NCI-H345 treated with DMSO at 0.1 percent for 48 hours (cell line): Measurements from ENCODE around the gene COL9A1.

Experiments used
- DNase-seq: peaks from one replicate; lab custom pipeline; 2025; ENCODE audit not compliant: unreplicated experiment; lab: John Stamatoyannopoulos, UW

COL9A1 gene

DNA sequence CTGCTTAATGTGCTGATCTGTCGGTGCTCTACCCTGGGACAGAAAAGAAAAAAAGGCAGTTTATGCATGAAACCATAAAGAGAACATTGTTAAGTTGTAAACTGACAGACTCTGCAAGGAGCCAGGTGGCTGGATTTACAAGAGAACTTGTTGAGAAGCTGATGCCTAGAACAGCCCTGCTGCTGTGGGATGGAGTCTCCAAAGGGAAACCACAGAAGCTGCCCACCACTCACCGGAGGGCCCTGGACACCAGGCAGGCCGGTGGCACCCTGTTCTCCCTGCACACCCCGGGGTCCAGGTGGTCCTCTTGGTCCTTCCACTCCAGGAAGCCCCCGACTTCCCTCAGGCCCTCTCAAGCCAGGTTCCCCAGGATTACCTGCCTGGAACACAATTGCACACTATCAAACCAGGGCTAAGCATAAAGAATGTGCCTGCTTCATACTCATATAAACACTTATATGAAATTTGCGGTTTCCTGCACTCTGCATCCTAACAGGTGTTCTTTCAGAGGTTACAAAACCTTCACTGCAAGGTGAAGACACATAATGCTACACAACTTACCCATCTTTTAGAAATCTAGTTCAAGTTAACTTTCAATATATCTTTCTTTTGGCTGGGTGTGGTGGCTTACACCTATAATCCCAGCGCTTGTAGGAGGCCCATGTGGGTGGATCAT is 68.2 kb downstream of the COL9A1 start:
- DNase-seq: no peak

GRCh38 chr6:70231311-70231710 is 71.6 kb downstream of the COL9A1 start:
- no peak for DNase-seq

GRCh38 chr6:70225055-70225454 is 77.8 kb downstream of the COL9A1 start:
- DNase-seq: no peak

DNA sequence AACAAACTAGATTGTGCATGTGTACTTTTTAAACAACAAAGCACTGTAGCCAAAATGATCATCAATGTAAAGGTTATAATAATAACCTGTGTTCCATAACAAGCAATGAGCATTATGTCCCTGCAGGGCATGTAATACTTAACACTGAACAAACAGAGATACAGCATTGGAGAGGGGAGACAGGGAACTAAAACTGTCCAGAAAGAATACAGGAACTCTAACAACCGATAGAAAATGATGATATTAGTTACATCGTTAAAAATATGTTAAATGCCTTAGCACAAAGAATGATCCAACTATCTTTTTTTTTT is 80.5 kb downstream of the COL9A1 start:
- DNase-seq: no peak

DNA sequence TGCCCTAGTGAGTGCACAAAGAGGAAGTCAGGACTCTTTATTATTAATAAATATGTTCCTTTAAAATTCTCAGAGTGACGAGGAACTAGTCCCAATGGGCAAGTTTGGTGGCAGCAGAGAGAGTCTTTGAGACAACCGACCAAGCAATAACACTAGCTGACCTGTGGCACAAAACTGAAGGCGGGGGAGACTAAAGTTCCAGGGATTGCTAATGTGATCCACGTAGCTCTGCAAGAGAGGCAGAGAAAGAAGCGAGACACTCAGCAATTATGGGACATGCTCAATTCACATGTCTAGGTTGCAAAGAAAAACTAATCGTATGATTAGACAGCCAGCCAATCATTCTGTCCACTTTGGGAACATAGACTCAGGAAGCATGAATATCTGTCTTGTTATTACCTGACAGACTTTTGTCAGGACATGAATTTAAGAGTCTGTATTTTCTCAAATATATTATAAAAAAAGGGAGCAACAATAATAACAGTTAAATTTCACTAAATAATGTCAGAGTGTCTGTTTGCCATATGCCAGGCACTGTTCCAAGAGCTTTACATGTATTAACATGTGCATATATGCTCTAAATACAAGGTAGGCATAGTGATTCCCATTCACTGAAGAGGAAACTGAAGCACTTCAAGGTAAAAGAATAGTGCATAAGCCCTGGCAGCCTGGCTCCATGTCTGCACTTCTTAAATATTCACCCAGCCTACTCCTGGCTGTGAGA is 81.0 kb downstream of the COL9A1 start:
- DNase-seq: peak; percentile 42

DNA sequence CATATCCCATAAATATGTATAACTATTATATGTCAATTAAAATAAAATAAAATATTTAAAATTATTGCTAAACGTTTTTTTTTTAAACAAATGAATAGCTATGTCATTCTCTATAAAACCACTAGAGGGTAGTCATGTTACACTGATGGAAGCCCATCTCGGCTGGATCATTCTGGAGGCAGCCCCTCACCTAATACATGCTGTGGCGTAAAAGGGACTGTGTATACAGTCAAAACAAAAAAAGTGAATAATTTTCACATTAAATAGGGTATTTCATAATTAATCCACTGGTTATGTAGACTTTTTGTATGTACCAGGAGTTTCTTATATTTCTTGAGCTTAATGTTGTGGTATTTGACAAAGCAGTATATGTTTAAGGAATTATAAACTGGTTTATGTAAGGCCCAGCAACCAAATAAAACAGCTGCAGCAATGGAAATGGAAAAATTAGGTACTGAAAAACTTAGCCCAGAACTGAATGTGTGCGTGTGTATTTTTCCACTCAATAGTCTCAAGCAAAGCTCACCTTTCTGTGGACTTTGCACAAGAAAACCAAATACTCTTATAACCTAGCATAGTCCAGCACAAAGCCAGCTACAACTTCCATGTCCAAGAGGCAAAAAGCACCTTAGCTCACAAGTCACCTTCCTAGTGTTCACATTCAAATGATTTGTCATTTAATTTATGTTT is 81.7 kb downstream of the COL9A1 start:
- DNase-seq: peak; percentile 61

- DNase-seq: no peak
Measured at GRCh38 chr6:70219943-70220613, 82.8 kb downstream of the COL9A1 start.

- DNase-seq: no peak
Measured at GRCh38 chr6:70216767-70217166, 86.1 kb downstream of the COL9A1 start.

- DNase-seq: no peak
Measured at GRCh38 chr6:70215460-70216108, 87.3 kb downstream of the COL9A1 start.

- DNase-seq: no peak
Measured at GRCh38 chr6:70210462-70210861, 92.4 kb downstream of the COL9A1 start.

DNA sequence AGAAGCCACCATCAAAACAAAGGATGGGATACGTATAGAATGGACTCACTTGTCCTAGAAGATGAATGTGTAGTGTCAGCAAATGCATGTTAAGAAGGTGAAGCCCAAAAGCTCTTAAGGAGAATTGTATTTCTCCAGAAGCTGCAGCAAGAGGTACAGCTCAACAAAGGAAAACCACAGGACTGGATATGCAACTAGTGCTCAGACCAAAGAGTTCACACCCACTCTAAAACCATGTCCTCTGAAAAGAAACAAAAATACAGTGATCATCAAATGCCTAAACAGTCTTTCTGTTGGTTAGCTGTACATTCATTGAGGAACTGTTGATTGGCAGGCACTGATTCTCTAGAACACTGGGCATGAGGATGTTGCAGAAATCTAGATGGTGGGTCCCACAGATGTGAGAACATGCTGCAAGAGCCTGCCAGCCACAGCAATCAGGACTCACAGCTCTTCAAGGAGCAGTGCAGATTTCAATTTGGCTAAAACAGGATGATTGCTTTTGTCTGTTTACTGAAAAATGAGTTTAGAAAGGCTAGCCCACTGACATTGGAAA is 94.6 kb downstream of the COL9A1 start:
- DNase-seq: no peak

DNA sequence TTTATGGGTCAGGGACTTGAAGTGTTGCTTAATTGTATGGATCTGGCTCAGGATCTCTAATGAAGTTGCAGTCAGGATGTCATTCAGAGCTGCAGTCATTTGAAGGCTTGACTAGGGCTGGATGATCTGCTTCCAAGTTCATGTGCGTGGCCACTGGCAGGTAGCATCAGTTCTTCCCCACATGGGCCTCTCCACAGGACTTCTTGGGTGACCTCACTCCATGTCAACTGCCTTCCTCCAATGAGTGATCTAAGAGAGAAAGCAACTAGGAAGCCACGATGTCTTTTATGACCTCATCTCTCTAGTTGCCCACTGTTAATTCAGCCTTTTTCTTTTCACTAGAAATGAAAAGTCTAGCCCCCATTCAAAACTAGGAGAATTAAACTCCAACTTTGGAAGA is 104.1 kb downstream of the COL9A1 start:
- no peak for DNase-seq

DNA sequence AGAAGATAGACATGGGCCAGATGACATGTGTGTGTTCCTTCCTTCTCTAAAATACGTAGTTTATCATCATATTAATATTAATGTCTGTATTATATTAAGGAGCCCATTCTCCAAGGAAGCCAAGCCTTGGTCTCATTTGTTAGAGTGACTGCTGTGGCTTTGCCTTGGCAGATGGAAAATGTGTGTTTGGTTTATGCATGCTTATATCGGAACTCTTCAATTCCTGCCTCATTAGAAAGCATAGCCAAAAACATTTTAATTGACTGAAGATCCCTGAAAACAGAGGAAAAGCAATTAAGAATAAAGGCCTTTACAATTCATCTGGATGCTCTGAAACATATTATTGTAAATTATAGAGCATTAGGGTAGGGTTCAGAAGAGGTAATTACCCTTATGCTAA is 106.4 kb downstream of the COL9A1 start:
- no peak for DNase-seq

DNA sequence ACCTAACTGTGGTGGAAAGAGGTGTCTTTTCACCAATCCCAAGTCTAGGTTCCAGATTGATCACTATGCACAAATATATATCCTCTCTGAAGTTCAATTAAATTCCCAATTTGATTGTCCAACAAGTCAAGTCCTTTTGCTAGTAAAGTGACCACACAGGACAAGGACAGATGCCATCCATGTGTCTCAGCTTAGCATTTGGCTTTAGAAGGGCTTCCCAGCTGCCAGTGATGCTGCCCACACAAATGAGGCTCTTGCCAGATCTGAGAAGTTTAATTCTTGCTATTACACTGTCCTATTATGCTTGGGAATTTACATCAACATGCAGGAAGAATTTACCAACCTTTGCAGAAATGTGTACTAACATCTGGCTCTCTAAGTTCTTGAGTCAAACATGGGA is 108.5 kb downstream of the COL9A1 start:
- no peak for DNase-seq

DNA sequence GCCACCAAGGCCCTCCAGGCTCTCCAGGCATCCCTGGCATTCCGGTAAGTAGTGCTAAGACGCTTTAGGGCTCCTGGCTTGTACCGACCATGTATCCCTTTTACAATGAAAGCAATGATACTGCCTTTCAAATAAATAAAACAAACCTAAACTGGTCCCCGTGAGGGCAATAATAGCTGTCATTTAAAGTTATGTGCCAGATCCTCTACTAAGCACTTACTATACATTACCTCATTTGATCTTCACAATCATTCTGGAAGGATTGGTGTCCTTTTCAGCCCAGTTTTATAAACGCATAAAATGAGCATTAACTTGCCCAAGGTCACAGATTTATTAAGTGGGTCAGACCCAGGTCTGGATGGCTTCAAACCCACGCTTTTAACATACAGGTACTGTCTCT is 114.7 kb downstream of the COL9A1 start:
- DNase-seq: no peak

- no peak for DNase-seq
Measured at GRCh38 chr6:70186461-70186860, 116.4 kb downstream of the COL9A1 start.

GRCh38 chr6:70184723-70185122 is 118.2 kb downstream of the COL9A1 start:
- no peak for DNase-seq

- DNase-seq: no peak
Measured at GRCh38 chr6:70183538-70183937, 119.3 kb downstream of the COL9A1 start.

GRCh38 chr6:70180901-70181599 is 121.8 kb downstream of the COL9A1 start:
- no peak for DNase-seq

- no peak for DNase-seq
Measured at GRCh38 chr6:70180183-70180900, 122.5 kb downstream of the COL9A1 start.
